ENCODE measurements around the gene JPH4.

DNA sequence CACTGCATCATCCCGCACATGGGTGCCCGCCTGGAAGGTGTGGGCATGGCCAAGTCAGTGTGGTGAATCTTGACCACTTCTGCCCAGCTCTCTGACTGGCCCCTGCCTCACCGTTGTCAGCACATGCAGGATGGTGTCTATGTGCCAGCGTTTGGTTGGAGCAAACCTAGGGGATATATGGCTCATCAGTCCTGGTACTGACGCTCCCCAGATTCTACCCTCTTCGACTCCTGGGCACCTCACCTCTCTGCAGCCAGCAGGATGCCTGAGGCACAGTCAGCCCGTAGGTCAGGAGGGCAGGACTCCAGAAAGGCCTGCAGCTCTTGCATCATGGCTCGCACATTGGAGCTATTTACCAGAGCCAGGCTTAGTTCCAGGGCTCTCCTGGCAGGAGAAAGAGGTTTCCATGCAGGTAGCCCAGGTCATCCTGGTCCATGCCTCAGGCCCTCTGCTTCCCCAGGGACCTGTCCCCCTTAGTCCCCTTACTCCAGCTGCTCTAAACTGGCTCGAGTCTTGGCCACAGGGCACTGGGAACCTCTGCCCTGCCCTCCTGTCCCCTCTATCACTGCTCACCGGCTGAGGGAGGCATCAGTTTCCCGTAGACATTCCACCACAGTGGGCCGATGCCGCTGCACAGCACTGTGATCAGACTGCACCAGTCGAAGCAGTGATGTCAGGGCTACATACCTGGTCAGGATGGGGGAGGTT is 15.0 kb downstream of the JPH4 start:
- TF ChIP-seq, protein P1, sequence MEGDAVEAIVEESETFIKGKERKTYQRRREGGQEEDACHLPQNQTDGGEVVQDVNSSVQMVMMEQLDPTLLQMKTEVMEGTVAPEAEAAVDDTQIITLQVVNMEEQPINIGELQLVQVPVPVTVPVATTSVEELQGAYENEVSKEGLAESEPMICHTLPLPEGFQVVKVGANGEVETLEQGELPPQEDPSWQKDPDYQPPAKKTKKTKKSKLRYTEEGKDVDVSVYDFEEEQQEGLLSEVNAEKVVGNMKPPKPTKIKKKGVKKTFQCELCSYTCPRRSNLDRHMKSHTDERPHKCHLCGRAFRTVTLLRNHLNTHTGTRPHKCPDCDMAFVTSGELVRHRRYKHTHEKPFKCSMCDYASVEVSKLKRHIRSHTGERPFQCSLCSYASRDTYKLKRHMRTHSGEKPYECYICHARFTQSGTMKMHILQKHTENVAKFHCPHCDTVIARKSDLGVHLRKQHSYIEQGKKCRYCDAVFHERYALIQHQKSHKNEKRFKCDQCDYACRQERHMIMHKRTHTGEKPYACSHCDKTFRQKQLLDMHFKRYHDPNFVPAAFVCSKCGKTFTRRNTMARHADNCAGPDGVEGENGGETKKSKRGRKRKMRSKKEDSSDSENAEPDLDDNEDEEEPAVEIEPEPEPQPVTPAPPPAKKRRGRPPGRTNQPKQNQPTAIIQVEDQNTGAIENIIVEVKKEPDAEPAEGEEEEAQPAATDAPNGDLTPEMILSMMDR (IDR thresholded peaks at IDR 0.05; ENCODE audit: low read depth, low read length) = no peak
- TF ChIP-seq POLR2A (IDR thresholded peaks at IDR 0.05; ENCODE audit: extremely low read depth, insufficient read length) = no peak
